HL-60 (cell line): ENCODE data around the gene CSNK1G2.
A peak's percentile ranks its signal among the peaks of the same experiment; 100 is the strongest.

ENCODE experiments used
- DNase-seq, 2 experiments: peaks; one replicate each; pipeline ENCODE4 v3.0.0-alpha.2; 2010 to 2020; ENCODE audit warnings: low read depth in 1 of 2, low spot score in 1 of 2
- H3K27ac ChIP-seq: fragments of 250-450 bp; sonication (Bioruptor Pico); replicated peaks from 2 replicates; pipeline ENCODE4 v1.5.1; 2020; ENCODE audit warnings: mild to moderate bottlenecking, moderate library complexity
- H3K27me3 ChIP-seq: fragments of 250-450 bp; sonication (Bioruptor Pico); 2 replicates; pipeline ENCODE4 v1.5.1; 2021; ENCODE audit warnings: mild to moderate bottlenecking, moderate library complexity; ENCODE audit not compliant: insufficient read depth, poor library complexity, severe bottlenecking
- H3K4me3 ChIP-seq: replicated peaks from 2 replicates; pipeline ENCODE4 v1.5.1; 2011; ENCODE audit warnings: mild to moderate bottlenecking, control low read depth, low read length; ENCODE audit not compliant: insufficient read depth
- CTCF ChIP-seq: IDR thresholded peaks from one replicate; pipeline ENCODE4 v1.5.1; 2011; ENCODE audit warnings: low read length, control low read depth, inconsistent platforms; ENCODE audit not compliant: insufficient read depth
- GABPA ChIP-seq: IDR thresholded peaks from 2 replicates; pipeline ENCODE4 v1.6.1; 2012; ENCODE audit warnings: low read depth
- POLR2AphosphoS5 ChIP-seq: IDR thresholded peaks from 2 replicates; pipeline ENCODE4 v1.6.1; 2012; ENCODE audit warnings: low read depth
- REST ChIP-seq: IDR thresholded peaks from 2 replicates; pipeline ENCODE4 v1.6.1; 2012; ENCODE audit warnings: low read depth; ENCODE audit not compliant: insufficient replicate concordance
- SPI1 ChIP-seq: IDR thresholded peaks from 2 replicates; pipeline ENCODE4 v1.6.1; 2012; ENCODE audit warnings: low read depth, mild to moderate bottlenecking, borderline replicate concordance

CSNK1G2 gene

GRCh38 chr19:1981253-1981652 is 40.3 kb downstream of the CSNK1G2 start:
- Histone ChIP-seq H3K27me3 (no peaks in the 10 kb centered on the region), H3K4me3 (no peak overlapping the region), H3K27ac (no peak overlapping the region)
- TF ChIP-seq SPI1 (no peak), GABPA (no peak), REST (no peak), CTCF (no peak), POLR2AphosphoS5 (no peak)
- DNase-seq: no peak

- no peak for TF ChIP-seq SPI1
- TF ChIP-seq GABPA: no peak
- TF ChIP-seq CTCF: no peak
- TF ChIP-seq REST: no peak
- TF ChIP-seq POLR2AphosphoS5: no peak
- H3K27ac ChIP-seq: no peak overlapping the region
- no peak for DNase-seq
- no peaks in the 10 kb centered on the region for H3K27me3 ChIP-seq
- H3K4me3 ChIP-seq: no peak overlapping the region
Measured at GRCh38 chr19:1984357-1984756, 43.4 kb downstream of the CSNK1G2 start.

- DNase-seq: no peak
- no peaks in the 10 kb centered on the region for H3K27me3 ChIP-seq
- no peak overlapping the region for H3K4me3 ChIP-seq
- TF ChIP-seq POLR2AphosphoS5: peak; percentile 22; the same call in 1 of the 2 replicates
- TF ChIP-seq SPI1: no peak
- H3K27ac ChIP-seq: no peak overlapping the region
Measured at GRCh38 chr19:1985588-1986356, 44.8 kb downstream of the CSNK1G2 start.

GRCh38 chr19:1986357-1987162 is 45.6 kb downstream of the CSNK1G2 start:
- TF ChIP-seq CTCF (no peak), POLR2AphosphoS5 (no peak), SPI1 (no peak), GABPA (no peak), REST (no peak)
- Histone ChIP-seq H3K27ac (no peak overlapping the region), H3K27me3 (no peaks in the 10 kb centered on the region), H3K4me3 (no peak overlapping the region)
- DNase-seq: no peak
